GM12878 (cell line): ENCODE results near the gene BATF3.

Experiments
- ATF3 ChIP-seq: IDR thresholded peaks from 2 replicates; pipeline ENCODE4 v1.6.1; 2011; ENCODE audit warnings: low read depth, mild to moderate bottlenecking, low read length, moderate library complexity, borderline replicate concordance; ENCODE audit errors: extremely low read depth
- CBFB ChIP-seq: IDR thresholded peaks from 2 replicates; pipeline ENCODE4 v1.6.1; 2016; ENCODE audit warnings: antibody characterized with exemption, low read depth
- EZH2 ChIP-seq: IDR thresholded peaks from 2 replicates; pipeline ENCODE4 v1.6.1; 2012; ENCODE audit warnings: low read depth, mild to moderate bottlenecking, control low read depth, inconsistent platforms, low read length, borderline replicate concordance; ENCODE audit not compliant: control insufficient read depth
- GABPA ChIP-seq: IDR thresholded peaks from 2 replicates; pipeline ENCODE4 v1.6.1; 2014; ENCODE audit warnings: antibody characterized with exemption, low read depth, mild to moderate bottlenecking, inconsistent platforms
- MAX ChIP-seq: IDR thresholded peaks from 2 replicates; pipeline ENCODE4 v1.6.1; 2012; ENCODE audit warnings: low read depth, low read length, improper control_type of control experiment
- POLR2AphosphoS2 ChIP-seq: IDR thresholded peaks from 2 replicates; pipeline ENCODE4 v1.6.1; 2011; ENCODE audit warnings: low read depth, mild to moderate bottlenecking, low read length, improper control_type of control experiment, moderate library complexity
- POLR2AphosphoS5 ChIP-seq: IDR thresholded peaks from 2 replicates; pipeline ENCODE4 v1.6.1; 2011; ENCODE audit warnings: mild to moderate bottlenecking, low read length, inconsistent platforms
- RAD21 ChIP-seq: IDR thresholded peaks from 2 replicates; pipeline ENCODE4 v1.6.1; 2011; ENCODE audit warnings: mild to moderate bottlenecking, low read depth, low read length, moderate library complexity; ENCODE audit not compliant: insufficient read depth
- SIN3A ChIP-seq: IDR thresholded peaks from 2 replicates; pipeline ENCODE4 v1.6.1; 2012; ENCODE audit warnings: low read depth, low read length, improper control_type of control experiment
- SMAD5 ChIP-seq: IDR thresholded peaks from 2 replicates; pipeline ENCODE4 v1.6.1; 2016; ENCODE audit warnings: antibody characterized with exemption, low read depth
- STAT1 ChIP-seq: fragments of 450-650 bp; conservative IDR thresholded peaks from 2 replicates; pipeline ENCODE4 v1.6.1; 2014; ENCODE audit warnings: antibody characterized with exemption, mild to moderate bottlenecking
- ZNF207 ChIP-seq: fragments of 450-650 bp; IDR thresholded peaks from 2 replicates; pipeline ENCODE4 v1.6.1; 2014; ENCODE audit warnings: antibody characterized with exemption, mild to moderate bottlenecking, borderline replicate concordance
- TF ChIP-seq, protein P1 (sequence below), 3 experiments: IDR thresholded peaks in 2 of 3; conservative IDR thresholded peaks in 1 of 3; 2 replicates each; pipeline ENCODE4 v1.5.1; 2011; ENCODE audit warnings: low read depth in 3 of 3, low read length in 3 of 3, mild to moderate bottlenecking in 3 of 3, control low read depth in 2 of 3, moderate library complexity in 2 of 3, inconsistent platforms in 1 of 3, mixed read lengths in 1 of 3; ENCODE audit not compliant: control insufficient read depth in 2 of 3, insufficient read depth in 1 of 3; ENCODE audit errors: extremely low read depth in 1 of 3

- TF ChIP-seq POLR2AphosphoS5 (no peak), EZH2 (no peak), STAT1 (no peak), SMAD5 (no peak), RAD21 (no peak), MAX (no peak), GABPA (no peak), POLR2AphosphoS2 (no peak), ATF3 (no peak), ZNF207 (no peak), SIN3A (no peak), CBFB (no peak)
- TF ChIP-seq, protein P1, sequence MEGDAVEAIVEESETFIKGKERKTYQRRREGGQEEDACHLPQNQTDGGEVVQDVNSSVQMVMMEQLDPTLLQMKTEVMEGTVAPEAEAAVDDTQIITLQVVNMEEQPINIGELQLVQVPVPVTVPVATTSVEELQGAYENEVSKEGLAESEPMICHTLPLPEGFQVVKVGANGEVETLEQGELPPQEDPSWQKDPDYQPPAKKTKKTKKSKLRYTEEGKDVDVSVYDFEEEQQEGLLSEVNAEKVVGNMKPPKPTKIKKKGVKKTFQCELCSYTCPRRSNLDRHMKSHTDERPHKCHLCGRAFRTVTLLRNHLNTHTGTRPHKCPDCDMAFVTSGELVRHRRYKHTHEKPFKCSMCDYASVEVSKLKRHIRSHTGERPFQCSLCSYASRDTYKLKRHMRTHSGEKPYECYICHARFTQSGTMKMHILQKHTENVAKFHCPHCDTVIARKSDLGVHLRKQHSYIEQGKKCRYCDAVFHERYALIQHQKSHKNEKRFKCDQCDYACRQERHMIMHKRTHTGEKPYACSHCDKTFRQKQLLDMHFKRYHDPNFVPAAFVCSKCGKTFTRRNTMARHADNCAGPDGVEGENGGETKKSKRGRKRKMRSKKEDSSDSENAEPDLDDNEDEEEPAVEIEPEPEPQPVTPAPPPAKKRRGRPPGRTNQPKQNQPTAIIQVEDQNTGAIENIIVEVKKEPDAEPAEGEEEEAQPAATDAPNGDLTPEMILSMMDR (IDR thresholded peaks at IDR 0.05 in 2 of 3, conservative IDR thresholded peaks at IDR 0.05 in 1 of 3; ENCODE audit: control insufficient read depth in 2 of 3, extremely low read depth in 1 of 3, insufficient read depth in 1 of 3, low read depth in 3 of 3, low read length in 3 of 3): no peak
Observed at GRCh38 chr1:212637902-212638301, 61.7 kb downstream of the BATF3 start.
